Gastroesophageal sphincter (tissue), 4 donors: ENCODE results near the gene ATP13A2. TPM values are rescaled to one million over a fixed set of nuclear protein-coding genes. Genes with fewer than 3 reads are reported as not detected.

ENCODE experiments used
- ATAC-seq: fragments of 150-250 bp; one replicate; pipeline ENCODE4 v1.9.1; 2016; ENCODE audit warnings: mild to moderate bottlenecking, moderate library complexity
- H3K27ac ChIP-seq, 4 donors: fragments of 200-600 bp; sonication (generic) in 3 of 4; 1 replicate in 3 of 4; 2 replicates in 1 of 4; pipeline ENCODE4 v1.5.1; 2016 to 2019
- H3K27me3 ChIP-seq: fragments of 200-600 bp; sonication (generic); one replicate; pipeline ENCODE4 v1.5.1; 2019
- H3K36me3 ChIP-seq, 2 donors: fragments of 200-600 bp; sonication (generic); one replicate each; pipeline ENCODE4 v1.5.1; 2019; ENCODE audit warnings: control low read depth in 1 of 2
- H3K4me1 ChIP-seq, 3 donors: fragments of 200-600 bp; sonication (generic); 1 replicate in 2 of 3; 2 replicates in 1 of 3; pipeline ENCODE4 v1.5.1; 2016 to 2019; ENCODE audit warnings: control low read depth in 2 of 3
- H3K4me3 ChIP-seq, 2 donors: fragments of 200-600 bp; sonication (generic); one replicate each; pipeline ENCODE4 v1.5.1; 2019; ENCODE audit warnings: mild to moderate bottlenecking in 1 of 2, moderate library complexity in 1 of 2
- H3K9me3 ChIP-seq, 3 donors: fragments of 200-600 bp; sonication (generic); one replicate each; pipeline ENCODE4 v1.5.1; 2017 to 2019; ENCODE audit warnings: control low read depth in 2 of 3
- EP300 ChIP-seq: sonication (generic); formaldehyde crosslinking; IDR thresholded peaks from one replicate; pipeline ENCODE4 v1.6.1; 2017; ENCODE audit warnings: antibody characterized with exemption, mild to moderate bottlenecking
- POLR2A ChIP-seq, 2 donors: fragments of 450-650 bp; IDR thresholded peaks; one replicate each; pipeline ENCODE4 v1.6.1; 2017; ENCODE audit warnings: antibody characterized with exemption in 2 of 2, mild to moderate bottlenecking in 2 of 2, moderate library complexity in 1 of 2
- POLR2AphosphoS5 ChIP-seq: sonication (generic); formaldehyde crosslinking; IDR thresholded peaks from one replicate; pipeline ENCODE4 v1.6.1; 2017; ENCODE audit warnings: antibody characterized with exemption
- WGBS, 2 donors: methylation state at CpG; one replicate each; pipeline ENCODE4 v1.1.5; 2018; ENCODE audit warnings: low coverage in 1 of 2; 5-methylcytosine and 5-hydroxymethylcytosine counted together
- total RNA-seq, 4 donors: library from RNA; depleted of rRNA; stranded (reverse); fragments of >200 nt; gene quantifications; one replicate each; pipeline ENCODE4 v1.1.0, GENCODE V29; 2016
- TF ChIP-seq, protein P1 (sequence below), 4 experiments: fragments of 200-600 bp in 2 of 4; fragments of 450-650 bp in 2 of 4; sonication (generic) in 1 of 4; IDR thresholded peaks; one replicate each; pipeline ENCODE4 v1.5.1; 2017 to 2019; ENCODE audit warnings: antibody characterized with exemption in 4 of 4, mild to moderate bottlenecking in 2 of 4, moderate library complexity in 2 of 4

ATP13A2 gene
- total RNA-seq, 4 donors from 2014 or later: 19.1 to 29.2 (median 20.1) TPM

- no peaks in the 10 kb centered on the region for H3K27me3 ChIP-seq
- H3K27ac ChIP-seq: peak overlapping the region in 3 of 4 donors; percentile 57 to 70 (median 64)
- ATAC-seq: no peak
- peaks cover 0 to 32% (median 4%) of the 10 kb centered on the region in 3 donors for H3K4me1 ChIP-seq
- 89 to 91% methylated on average over 11 of the region's 14 CpGs for WGBS, 2 donors
- peak overlapping the region in 1 of 2 donors; percentile 56 for H3K4me3 ChIP-seq
- peaks cover 0 to 45% of the 10 kb centered on the region in 2 donors for H3K36me3 ChIP-seq
- TF ChIP-seq POLR2A (IDR thresholded peaks at IDR 0.05) (no peak), EP300 (no peak), POLR2AphosphoS5 (no peak)
- TF ChIP-seq, protein P1, sequence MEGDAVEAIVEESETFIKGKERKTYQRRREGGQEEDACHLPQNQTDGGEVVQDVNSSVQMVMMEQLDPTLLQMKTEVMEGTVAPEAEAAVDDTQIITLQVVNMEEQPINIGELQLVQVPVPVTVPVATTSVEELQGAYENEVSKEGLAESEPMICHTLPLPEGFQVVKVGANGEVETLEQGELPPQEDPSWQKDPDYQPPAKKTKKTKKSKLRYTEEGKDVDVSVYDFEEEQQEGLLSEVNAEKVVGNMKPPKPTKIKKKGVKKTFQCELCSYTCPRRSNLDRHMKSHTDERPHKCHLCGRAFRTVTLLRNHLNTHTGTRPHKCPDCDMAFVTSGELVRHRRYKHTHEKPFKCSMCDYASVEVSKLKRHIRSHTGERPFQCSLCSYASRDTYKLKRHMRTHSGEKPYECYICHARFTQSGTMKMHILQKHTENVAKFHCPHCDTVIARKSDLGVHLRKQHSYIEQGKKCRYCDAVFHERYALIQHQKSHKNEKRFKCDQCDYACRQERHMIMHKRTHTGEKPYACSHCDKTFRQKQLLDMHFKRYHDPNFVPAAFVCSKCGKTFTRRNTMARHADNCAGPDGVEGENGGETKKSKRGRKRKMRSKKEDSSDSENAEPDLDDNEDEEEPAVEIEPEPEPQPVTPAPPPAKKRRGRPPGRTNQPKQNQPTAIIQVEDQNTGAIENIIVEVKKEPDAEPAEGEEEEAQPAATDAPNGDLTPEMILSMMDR (IDR thresholded peaks at IDR 0.05): no peak
- no peaks in the 10 kb centered on the region for H3K9me3 ChIP-seq
Measured at GRCh38 chr1:16961297-16962133, 50.2 kb downstream of the ATP13A2 start.

DNA sequence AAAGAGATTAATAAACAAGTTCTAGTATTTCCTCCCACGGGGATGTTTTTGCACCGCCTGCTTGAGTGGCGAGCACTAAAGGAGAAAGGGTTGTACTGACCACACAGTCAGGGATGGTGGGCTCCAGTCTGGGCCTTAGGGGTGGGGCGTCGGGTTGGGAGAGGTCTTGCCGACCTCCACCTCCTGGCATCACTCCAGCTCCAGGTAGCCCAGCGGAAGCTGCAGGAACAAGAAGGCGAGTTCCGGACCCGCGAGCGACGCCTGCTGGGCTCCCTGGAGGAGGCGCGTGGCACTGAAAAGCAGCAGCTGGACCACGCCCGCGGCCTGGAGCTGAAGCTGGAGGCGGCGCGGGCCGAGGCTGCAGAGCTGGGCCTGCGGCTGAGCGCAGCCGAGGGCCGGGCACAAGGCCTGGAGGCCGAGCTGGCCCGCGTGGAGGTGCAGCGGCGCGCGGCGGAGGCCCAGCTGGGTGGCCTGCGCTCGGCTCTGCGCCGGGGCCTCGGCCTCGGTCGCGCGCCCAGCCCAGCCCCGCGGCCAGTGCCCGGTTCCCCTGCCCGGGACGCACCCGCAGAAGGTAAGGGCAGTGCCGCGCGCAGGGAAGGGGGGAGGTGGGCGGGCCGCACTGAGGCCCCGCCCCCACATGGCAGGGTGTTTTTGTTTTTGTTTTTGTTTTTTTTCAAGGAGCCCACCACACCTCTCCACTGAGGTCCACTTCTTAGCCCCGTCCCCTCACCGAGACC, 51.0 kb downstream of the ATP13A2 start:
- TF ChIP-seq, protein P1 (IDR thresholded peaks at IDR 0.05): peak in 3 of 4 experiments; percentile 77 to 80 (median 78)
- TF ChIP-seq EP300 (no peak), POLR2A (IDR thresholded peaks at IDR 0.05) (peak in 1 of 2 donors; percentile 19), POLR2AphosphoS5 (peak; percentile 20)
- Histone ChIP-seq H3K27me3 (no peaks in the 10 kb centered on the region), H3K4me3 (peak overlapping the region; percentile 1 to 56), H3K9me3 (no peaks in the 10 kb centered on the region), H3K27ac (peak overlapping the region in 3 of 4 donors; percentile 57 to 70 (median 64)), H3K4me1 (peaks cover 0 to 30% (median 4%) of the 10 kb centered on the region in 3 donors), H3K36me3 (peaks cover 0 to 45% of the 10 kb centered on the region in 2 donors)
- peak; percentile 90 for ATAC-seq
- WGBS, 2 donors: 6 to 30% methylated on average over 3 to 31 of the region's 57 CpGs

GRCh38 chr1:16958475-16958874, 53.3 kb downstream of the ATP13A2 start:
- WGBS, 2 donors: no CpG with 5 or more reads among the region's 12 CpGs
- TF ChIP-seq POLR2A (IDR thresholded peaks at IDR 0.05): no peak
- TF ChIP-seq POLR2AphosphoS5: no peak
- no peak for TF ChIP-seq EP300
- TF ChIP-seq, protein P1 (IDR thresholded peaks at IDR 0.05): no peak
- Histone ChIP-seq H3K27ac (no peak overlapping the region), H3K36me3 (peaks cover 0 to 53% of the 10 kb centered on the region in 2 donors), H3K4me3 (no peak overlapping the region), H3K4me1 (peaks cover 0 to 26% (median 4%) of the 10 kb centered on the region in 3 donors), H3K9me3 (no peaks in the 10 kb centered on the region), H3K27me3 (no peaks in the 10 kb centered on the region)
- no peak for ATAC-seq

DNA sequence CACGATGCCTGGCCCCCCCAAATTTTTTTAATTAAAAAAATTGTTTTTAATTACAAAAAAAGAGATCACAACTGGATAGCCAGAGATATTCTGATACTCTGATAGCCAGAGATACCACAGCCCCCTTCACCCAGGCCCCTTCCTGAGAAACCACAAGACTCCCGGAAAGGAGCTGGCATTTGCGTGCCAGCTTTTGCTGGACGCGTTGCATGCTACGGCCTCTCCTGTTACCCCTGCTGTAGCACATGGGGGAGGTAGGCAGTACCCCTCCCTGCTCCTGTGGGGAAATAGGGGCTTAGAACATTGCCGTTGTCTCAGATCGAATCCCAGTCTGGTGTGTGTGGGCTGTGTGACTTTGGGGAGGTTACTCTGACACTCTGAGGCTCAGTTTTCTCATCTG, 54.0 kb downstream of the ATP13A2 start:
- no peak for ATAC-seq
- peaks cover 0 to 23% (median 4%) of the 10 kb centered on the region in 3 donors for H3K4me1 ChIP-seq
- H3K27me3 ChIP-seq: no peaks in the 10 kb centered on the region
- H3K36me3 ChIP-seq: peaks cover 0 to 57% of the 10 kb centered on the region in 2 donors
- H3K27ac ChIP-seq: no peak overlapping the region
- no peaks in the 10 kb centered on the region for H3K9me3 ChIP-seq
- TF ChIP-seq EP300 (no peak), POLR2AphosphoS5 (no peak), POLR2A (IDR thresholded peaks at IDR 0.05) (no peak)
- TF ChIP-seq, protein P1 (IDR thresholded peaks at IDR 0.05): no peak
- WGBS, 2 donors: 83 to 86% methylated on average over 1 to 8 of the region's 8 CpGs
- H3K4me3 ChIP-seq: no peak overlapping the region
